GM12872 (cell line): ENCODE results near the gene TMEM168.

Source experiments
- TF ChIP-seq, protein P1 (sequence below): IDR thresholded peaks from 3 replicates; pipeline ENCODE4 v1.5.1; 2011; ENCODE audit warnings: low read depth, mild to moderate bottlenecking, low read length, moderate library complexity; ENCODE audit not compliant: insufficient read depth

The TMEM168 gene, protein sequence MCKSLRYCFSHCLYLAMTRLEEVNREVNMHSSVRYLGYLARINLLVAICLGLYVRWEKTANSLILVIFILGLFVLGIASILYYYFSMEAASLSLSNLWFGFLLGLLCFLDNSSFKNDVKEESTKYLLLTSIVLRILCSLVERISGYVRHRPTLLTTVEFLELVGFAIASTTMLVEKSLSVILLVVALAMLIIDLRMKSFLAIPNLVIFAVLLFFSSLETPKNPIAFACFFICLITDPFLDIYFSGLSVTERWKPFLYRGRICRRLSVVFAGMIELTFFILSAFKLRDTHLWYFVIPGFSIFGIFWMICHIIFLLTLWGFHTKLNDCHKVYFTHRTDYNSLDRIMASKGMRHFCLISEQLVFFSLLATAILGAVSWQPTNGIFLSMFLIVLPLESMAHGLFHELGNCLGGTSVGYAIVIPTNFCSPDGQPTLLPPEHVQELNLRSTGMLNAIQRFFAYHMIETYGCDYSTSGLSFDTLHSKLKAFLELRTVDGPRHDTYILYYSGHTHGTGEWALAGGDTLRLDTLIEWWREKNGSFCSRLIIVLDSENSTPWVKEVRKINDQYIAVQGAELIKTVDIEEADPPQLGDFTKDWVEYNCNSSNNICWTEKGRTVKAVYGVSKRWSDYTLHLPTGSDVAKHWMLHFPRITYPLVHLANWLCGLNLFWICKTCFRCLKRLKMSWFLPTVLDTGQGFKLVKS

GRCh38 chr7:112789817-112790585 is at the start of gene TMEM168:
TMEM168 (minus strand) TSS chr7:112790393; CDS start chr7:112784825, 5,568 bp downstream.
- TF ChIP-seq, protein P1, sequence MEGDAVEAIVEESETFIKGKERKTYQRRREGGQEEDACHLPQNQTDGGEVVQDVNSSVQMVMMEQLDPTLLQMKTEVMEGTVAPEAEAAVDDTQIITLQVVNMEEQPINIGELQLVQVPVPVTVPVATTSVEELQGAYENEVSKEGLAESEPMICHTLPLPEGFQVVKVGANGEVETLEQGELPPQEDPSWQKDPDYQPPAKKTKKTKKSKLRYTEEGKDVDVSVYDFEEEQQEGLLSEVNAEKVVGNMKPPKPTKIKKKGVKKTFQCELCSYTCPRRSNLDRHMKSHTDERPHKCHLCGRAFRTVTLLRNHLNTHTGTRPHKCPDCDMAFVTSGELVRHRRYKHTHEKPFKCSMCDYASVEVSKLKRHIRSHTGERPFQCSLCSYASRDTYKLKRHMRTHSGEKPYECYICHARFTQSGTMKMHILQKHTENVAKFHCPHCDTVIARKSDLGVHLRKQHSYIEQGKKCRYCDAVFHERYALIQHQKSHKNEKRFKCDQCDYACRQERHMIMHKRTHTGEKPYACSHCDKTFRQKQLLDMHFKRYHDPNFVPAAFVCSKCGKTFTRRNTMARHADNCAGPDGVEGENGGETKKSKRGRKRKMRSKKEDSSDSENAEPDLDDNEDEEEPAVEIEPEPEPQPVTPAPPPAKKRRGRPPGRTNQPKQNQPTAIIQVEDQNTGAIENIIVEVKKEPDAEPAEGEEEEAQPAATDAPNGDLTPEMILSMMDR = no peak

DNA sequence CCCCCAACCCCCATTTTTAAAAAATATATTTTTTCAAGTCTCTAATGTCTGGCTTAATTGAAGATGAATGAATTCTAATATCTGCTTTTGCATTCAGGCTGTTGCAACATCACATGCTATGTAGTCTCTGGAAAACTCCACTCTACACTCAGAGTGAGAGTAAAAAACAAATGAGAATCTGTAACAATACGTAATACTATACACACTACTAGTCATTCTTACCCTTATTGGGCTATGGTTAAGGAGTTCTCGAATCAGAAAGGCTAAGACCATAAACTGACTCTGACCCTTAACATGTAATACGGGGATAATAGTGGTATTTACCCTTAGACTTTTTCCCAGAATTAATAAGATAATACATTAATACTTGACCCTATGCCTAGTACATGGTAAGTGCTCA is 42.9 kb upstream of the TMEM168 start:
- TF ChIP-seq, protein P1 = no peak

GRCh38 chr7:112830769-112831168 is 40.6 kb upstream of the TMEM168 start:
- TF ChIP-seq, protein P1 = no peak

DNA sequence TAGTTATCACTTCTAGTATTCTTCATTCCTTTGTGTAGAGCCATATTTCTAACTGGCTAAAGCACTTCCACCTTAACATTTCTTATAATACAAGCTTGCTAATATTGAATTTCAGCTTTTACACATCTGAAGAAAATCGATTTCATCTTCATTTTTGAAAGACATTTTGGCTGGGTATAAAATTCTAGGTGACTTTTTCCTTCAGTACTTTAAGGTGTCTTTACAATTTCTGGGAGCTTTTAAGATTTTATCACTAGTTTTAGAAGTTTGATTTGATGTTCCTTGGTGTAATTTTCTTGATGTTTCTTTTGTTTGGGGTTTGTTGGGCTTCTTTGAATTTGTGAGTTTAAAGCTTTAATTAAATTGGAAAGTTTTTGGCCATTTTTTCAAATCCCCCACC is 38.5 kb upstream of the TMEM168 start:
- TF ChIP-seq, protein P1 = no peak

DNA sequence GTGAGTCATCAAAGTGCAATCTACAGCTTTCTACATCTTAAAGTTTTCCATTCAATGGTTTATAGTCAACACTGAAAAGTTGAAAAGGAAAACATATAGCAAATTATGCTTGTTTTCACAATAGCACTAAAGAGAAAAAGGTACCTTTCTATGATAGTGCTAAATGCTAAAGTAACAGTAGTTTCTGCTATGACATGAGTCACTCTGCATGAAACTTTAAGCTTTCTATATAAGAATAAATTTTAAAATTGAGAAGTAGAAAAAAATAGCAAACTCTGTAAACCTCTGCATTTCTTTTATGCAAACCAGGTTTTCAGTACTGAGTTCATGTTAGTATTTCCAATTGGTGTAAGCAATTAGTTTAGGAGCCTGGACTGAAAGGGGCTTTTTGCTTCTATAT is 31.2 kb upstream of the TMEM168 start:
- TF ChIP-seq, protein P1 = no peak

DNA sequence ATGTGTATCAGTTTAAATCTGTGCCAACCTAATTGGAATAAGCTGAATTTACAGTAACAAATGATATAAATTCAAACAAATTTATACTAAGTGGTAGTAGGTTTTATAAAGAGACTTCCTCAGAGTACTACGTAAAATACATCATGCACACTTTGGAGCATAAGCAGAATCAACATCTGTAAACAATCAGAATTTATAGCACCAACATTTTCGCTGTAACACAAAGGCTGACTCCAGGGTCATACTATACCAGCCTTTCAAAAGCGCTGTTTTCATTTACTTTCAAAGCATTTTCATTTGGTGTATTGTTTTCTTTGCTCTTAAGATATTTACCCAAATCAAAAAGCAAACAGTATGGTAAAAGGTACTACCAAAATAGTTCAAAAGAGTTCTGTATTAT is 29.3 kb upstream of the TMEM168 start:
- TF ChIP-seq, protein P1 = no peak

GRCh38 chr7:112806156-112806555 is 16.0 kb upstream of the TMEM168 start:
- TF ChIP-seq, protein P1 = no peak
